Mammary epithelial cell (primary cell): ENCODE results near the gene SLC26A9.

Experiments used
- CTCF ChIP-seq, 2 donors: IDR thresholded peaks in 1 of 2; conservative IDR thresholded peaks in 1 of 2; 2 replicates each; pipeline ENCODE4 v1.5.1; 2011 to 2012; ENCODE audit warnings: inconsistent platforms in 2 of 2, low read length in 2 of 2, mild to moderate bottlenecking in 2 of 2, control low read depth in 1 of 2, low read depth in 1 of 2; ENCODE audit not compliant: insufficient read depth in 1 of 2; ENCODE audit errors: extremely low read depth in 1 of 2
- EZH2 ChIP-seq: IDR thresholded peaks from 2 replicates; pipeline ENCODE4 v1.6.1; 2012; ENCODE audit warnings: low read length, inconsistent platforms, borderline replicate concordance

DNA sequence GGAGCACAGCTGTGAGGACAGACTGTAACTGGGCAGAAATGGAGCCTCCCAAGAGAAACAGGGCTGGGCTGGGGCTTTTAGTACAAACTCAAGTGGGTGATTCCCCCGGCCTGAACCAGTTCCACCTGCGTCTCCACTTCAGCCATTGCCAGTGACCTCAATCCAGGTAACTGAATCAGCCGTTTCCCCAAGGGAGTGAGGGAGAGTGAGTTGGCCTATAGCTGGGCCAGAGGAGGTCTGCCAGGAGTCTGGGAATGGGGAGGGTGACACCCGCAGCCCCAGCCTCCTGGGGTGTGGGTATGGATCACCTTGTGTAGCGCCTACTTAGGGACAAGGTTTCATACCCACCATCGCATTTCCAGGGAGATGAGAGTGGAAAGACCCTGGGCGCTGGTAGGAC lies 8.5 kb downstream of the SLC26A9 start:
- TF ChIP-seq CTCF (conservative IDR thresholded peaks at IDR 0.05 in 1 of 2, IDR thresholded peaks at IDR 0.05 in 1 of 2; ENCODE audit: extremely low read depth in 1 of 2, insufficient read depth in 1 of 2, low read depth in 1 of 2, low read length in 2 of 2) (no peak), EZH2 (no peak)
